ENCODE results near the gene CLNK. TPM values are rescaled to one million over a fixed set of nuclear protein-coding genes. Genes with fewer than 3 reads are reported as not detected.

CLNK gene
- total and polyA plus RNA-seq, 4 donors: under 0.01 to 0.01 (median under 0.01) TPM; not detected in 1

DNA sequence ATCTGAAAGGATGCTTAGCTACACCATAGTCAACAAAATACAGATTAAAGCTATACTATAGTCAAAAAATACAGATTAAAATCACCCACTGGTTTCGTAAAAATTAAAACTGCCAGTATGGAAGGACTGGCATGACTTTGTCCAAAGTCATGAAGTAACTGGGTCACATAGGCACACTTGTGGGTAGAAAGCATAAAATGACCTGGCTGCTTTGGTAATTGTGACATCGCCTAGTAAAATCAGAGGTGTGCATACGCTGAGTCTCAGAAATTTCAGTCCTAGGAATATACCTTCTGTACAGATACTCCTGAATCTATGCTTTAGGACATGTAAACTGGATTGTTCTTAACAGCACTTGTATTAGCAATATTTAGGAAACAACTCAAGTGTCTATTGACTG lies 28.1 kb downstream of the CLNK start:
- TF ChIP-seq HNF4G (IDR thresholded peaks at IDR 0.05): no peak
- TF ChIP-seq, protein P1, sequence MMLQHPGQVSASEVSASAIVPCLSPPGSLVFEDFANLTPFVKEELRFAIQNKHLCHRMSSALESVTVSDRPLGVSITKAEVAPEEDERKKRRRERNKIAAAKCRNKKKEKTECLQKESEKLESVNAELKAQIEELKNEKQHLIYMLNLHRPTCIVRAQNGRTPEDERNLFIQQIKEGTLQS (IDR thresholded peaks at IDR 0.05): no peak
- H3K36me3 ChIP-seq (ENCODE audit: control insufficient read depth in 4 of 4, insufficient read depth in 3 of 4, low read depth in 1 of 4, low read length in 3 of 4): no peaks in the 10 kb centered on the region
- no peaks in the 10 kb centered on the region for H3K9me3 ChIP-seq (ENCODE audit: control insufficient read depth in 4 of 4, low read length in 3 of 4)
- no peak overlapping the region for H3K4me3 ChIP-seq (ENCODE audit: low read depth in 1 of 3, low read length in 3 of 3)
- H3K9ac ChIP-seq (ENCODE audit: low read depth in 1 of 2, low read length in 2 of 2): no peak overlapping the region
- no peaks in the 10 kb centered on the region for H3K27me3 ChIP-seq (ENCODE audit: control insufficient read depth in 4 of 4, insufficient read depth in 4 of 4, low read length in 3 of 4)
- H3K4me1 ChIP-seq (ENCODE audit: control insufficient read depth in 4 of 4, insufficient read depth in 4 of 4, low read length in 3 of 4): no peaks in the 10 kb centered on the region
- no peak overlapping the region for H3K27ac ChIP-seq (ENCODE audit: low read depth in 1 of 2, low read length in 2 of 2)
- 89% methylated on average over 3 of the region's 3 CpGs for WGBS
- no peak for DNase-seq (ENCODE audit: low spot score)

DNA sequence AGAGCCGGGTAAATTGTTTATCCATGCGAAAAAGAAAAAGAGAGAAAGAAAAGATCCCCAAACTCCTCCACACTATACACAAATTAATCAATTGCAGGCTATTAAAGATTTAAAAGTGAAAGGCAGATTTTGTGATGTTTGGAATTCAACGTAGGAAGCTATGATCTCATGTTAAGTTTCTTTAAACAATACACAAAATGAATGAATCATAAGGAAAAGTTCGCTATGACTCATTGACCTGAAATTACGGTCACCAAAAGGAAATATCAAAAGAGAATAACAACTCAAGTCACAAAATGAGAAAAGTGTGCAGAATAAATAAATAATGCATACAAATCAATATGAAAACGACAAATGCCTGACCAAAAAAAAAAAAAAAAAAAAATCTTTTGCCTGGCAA lies 28.6 kb downstream of the CLNK start:
- H3K4me3 ChIP-seq (ENCODE audit: low read depth in 1 of 3, low read length in 3 of 3): no peak overlapping the region
- no peaks in the 10 kb centered on the region for H3K9me3 ChIP-seq (ENCODE audit: control insufficient read depth in 4 of 4, low read length in 3 of 4)
- TF ChIP-seq, protein P2, sequence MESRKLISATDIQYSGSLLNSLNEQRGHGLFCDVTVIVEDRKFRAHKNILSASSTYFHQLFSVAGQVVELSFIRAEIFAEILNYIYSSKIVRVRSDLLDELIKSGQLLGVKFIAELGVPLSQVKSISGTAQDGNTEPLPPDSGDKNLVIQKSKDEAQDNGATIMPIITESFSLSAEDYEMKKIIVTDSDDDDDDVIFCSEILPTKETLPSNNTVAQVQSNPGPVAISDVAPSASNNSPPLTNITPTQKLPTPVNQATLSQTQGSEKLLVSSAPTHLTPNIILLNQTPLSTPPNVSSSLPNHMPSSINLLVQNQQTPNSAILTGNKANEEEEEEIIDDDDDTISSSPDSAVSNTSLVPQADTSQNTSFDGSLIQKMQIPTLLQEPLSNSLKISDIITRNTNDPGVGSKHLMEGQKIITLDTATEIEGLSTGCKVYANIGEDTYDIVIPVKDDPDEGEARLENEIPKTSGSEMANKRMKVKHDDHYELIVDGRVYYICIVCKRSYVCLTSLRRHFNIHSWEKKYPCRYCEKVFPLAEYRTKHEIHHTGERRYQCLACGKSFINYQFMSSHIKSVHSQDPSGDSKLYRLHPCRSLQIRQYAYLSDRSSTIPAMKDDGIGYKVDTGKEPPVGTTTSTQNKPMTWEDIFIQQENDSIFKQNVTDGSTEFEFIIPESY (IDR thresholded peaks at IDR 0.05): no peak
- TF ChIP-seq EGR1 (IDR thresholded peaks at IDR 0.05; ENCODE audit: low read depth in 2 of 2) (no peak), YY1 (IDR thresholded peaks at IDR 0.05) (no peak), HNF4G (IDR thresholded peaks at IDR 0.05) (no peak), SP1 (IDR thresholded peaks at IDR 0.05) (no peak), FOXA1 (IDR thresholded peaks at IDR 0.05) (no peak), FOXA2 (IDR thresholded peaks at IDR 0.05) (no peak)
- TF ChIP-seq, protein P3, sequence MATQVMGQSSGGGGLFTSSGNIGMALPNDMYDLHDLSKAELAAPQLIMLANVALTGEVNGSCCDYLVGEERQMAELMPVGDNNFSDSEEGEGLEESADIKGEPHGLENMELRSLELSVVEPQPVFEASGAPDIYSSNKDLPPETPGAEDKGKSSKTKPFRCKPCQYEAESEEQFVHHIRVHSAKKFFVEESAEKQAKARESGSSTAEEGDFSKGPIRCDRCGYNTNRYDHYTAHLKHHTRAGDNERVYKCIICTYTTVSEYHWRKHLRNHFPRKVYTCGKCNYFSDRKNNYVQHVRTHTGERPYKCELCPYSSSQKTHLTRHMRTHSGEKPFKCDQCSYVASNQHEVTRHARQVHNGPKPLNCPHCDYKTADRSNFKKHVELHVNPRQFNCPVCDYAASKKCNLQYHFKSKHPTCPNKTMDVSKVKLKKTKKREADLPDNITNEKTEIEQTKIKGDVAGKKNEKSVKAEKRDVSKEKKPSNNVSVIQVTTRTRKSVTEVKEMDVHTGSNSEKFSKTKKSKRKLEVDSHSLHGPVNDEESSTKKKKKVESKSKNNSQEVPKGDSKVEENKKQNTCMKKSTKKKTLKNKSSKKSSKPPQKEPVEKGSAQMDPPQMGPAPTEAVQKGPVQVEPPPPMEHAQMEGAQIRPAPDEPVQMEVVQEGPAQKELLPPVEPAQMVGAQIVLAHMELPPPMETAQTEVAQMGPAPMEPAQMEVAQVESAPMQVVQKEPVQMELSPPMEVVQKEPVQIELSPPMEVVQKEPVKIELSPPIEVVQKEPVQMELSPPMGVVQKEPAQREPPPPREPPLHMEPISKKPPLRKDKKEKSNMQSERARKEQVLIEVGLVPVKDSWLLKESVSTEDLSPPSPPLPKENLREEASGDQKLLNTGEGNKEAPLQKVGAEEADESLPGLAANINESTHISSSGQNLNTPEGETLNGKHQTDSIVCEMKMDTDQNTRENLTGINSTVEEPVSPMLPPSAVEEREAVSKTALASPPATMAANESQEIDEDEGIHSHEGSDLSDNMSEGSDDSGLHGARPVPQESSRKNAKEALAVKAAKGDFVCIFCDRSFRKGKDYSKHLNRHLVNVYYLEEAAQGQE (IDR thresholded peaks at IDR 0.05): no peak
- TF ChIP-seq, protein P1 (IDR thresholded peaks at IDR 0.05): no peak
- TF ChIP-seq, protein P4, sequence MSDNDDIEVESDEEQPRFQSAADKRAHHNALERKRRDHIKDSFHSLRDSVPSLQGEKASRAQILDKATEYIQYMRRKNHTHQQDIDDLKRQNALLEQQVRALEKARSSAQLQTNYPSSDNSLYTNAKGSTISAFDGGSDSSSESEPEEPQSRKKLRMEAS (IDR thresholded peaks at IDR 0.05): no peak
- H3K27ac ChIP-seq (ENCODE audit: low read depth in 1 of 2, low read length in 2 of 2): no peak overlapping the region
- 75% methylated on average over 6 of the region's 6 CpGs for WGBS
- no peak overlapping the region for H3K9ac ChIP-seq (ENCODE audit: low read depth in 1 of 2, low read length in 2 of 2)
- H3K27me3 ChIP-seq (ENCODE audit: control insufficient read depth in 4 of 4, insufficient read depth in 4 of 4, low read length in 3 of 4): no peaks in the 10 kb centered on the region
- H3K4me1 ChIP-seq (ENCODE audit: control insufficient read depth in 4 of 4, insufficient read depth in 4 of 4, low read length in 3 of 4): no peaks in the 10 kb centered on the region
- DNase-seq (ENCODE audit: low spot score): no peak
- no peaks in the 10 kb centered on the region for H3K36me3 ChIP-seq (ENCODE audit: control insufficient read depth in 4 of 4, insufficient read depth in 3 of 4, low read depth in 1 of 4, low read length in 3 of 4)

DNA sequence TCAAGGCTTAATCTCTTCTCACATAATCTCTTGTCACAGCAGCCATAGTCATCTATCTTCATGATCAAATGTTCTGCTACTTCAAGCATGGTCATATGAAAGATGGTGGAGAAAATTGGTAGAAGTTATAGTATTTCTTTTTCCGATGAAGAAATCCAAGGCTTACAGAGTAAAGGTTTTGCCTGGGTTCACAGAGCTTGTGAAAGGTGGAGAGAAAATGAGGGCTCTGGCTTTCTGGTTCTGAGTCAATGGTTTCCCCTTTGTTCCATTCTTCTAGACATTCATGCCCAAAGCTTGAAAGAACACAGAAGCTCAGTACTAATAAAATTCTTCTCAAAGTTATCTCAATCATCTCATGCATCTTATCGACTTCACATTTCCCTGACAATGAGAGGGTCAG lies 36.1 kb downstream of the CLNK start:
- Histone ChIP-seq H3K27ac (ENCODE audit: low read depth in 1 of 2, low read length in 2 of 2) (no peak overlapping the region), H3K9ac (ENCODE audit: low read depth in 1 of 2, low read length in 2 of 2) (no peak overlapping the region), H3K4me1 (ENCODE audit: control insufficient read depth in 4 of 4, insufficient read depth in 4 of 4, low read length in 3 of 4) (no peaks in the 10 kb centered on the region), H3K36me3 (ENCODE audit: control insufficient read depth in 4 of 4, insufficient read depth in 3 of 4, low read depth in 1 of 4, low read length in 3 of 4) (no peaks in the 10 kb centered on the region), H3K4me3 (ENCODE audit: low read depth in 1 of 3, low read length in 3 of 3) (no peak overlapping the region), H3K27me3 (ENCODE audit: control insufficient read depth in 4 of 4, insufficient read depth in 4 of 4, low read length in 3 of 4) (peaks cover 0 to 4% (median 0%) of the 10 kb centered on the region in 4 donors), H3K9me3 (ENCODE audit: control insufficient read depth in 4 of 4, low read length in 3 of 4) (no peaks in the 10 kb centered on the region)
- TF ChIP-seq JUND (IDR thresholded peaks at IDR 0.05): no peak
- no peak for TF ChIP-seq HNF4G (IDR thresholded peaks at IDR 0.05)
- no peak for TF ChIP-seq SP1 (IDR thresholded peaks at IDR 0.05)
- WGBS: 78% methylated on average over 2 of the region's 2 CpGs
- no peak for DNase-seq (ENCODE audit: low spot score)
